Lower lobe of right lung (tissue), 2 donors: ENCODE results near the gene PRUNE1. TPM values are rescaled to one million over a fixed set of nuclear protein-coding genes. Genes with fewer than 3 reads are reported as not detected.

Source experiments
- ATAC-seq, 2 donors: fragments of 200-7000 bp; cut with Tn5 transposase; one replicate each; pipeline ENCODE4 v1.9.1; 2020 to 2022; ENCODE audit warnings: mild to moderate bottlenecking in 2 of 2, moderate library complexity in 2 of 2
- DNase-seq: peaks from one replicate; pipeline ENCODE4 v3.0.0-alpha.2; 2020
- H3K27ac ChIP-seq: fragments of 200-600 bp; one replicate; pipeline ENCODE4 v1.8.0; 2022
- H3K27me3 ChIP-seq: fragments of 200-600 bp; one replicate; pipeline ENCODE4 v1.8.0; 2022; ENCODE audit warnings: low read depth
- H3K36me3 ChIP-seq: fragments of 200-600 bp; one replicate; pipeline ENCODE4 v1.8.0; 2022; ENCODE audit warnings: mild to moderate bottlenecking
- H3K4me1 ChIP-seq: fragments of 200-600 bp; one replicate; pipeline ENCODE4 v1.8.0; 2022
- H3K4me3 ChIP-seq: fragments of 200-600 bp; one replicate; pipeline ENCODE4 v1.8.0; 2022; ENCODE audit warnings: mild to moderate bottlenecking
- H3K9me3 ChIP-seq: fragments of 200-600 bp; one replicate; pipeline ENCODE4 v1.8.0; 2022
- CTCF ChIP-seq: fragments of 200-600 bp; IDR thresholded peaks from one replicate; pipeline ENCODE4 v1.8.0; 2022; ENCODE audit warnings: antibody characterized with exemption, mild to moderate bottlenecking
- intact Hi-C: fragments of 100-400 bp; cut with DNase I; formaldehyde crosslinking; loops from one replicate; pipeline ENCODE4 v1.11.0; 2022
- total RNA-seq: library from RNA; stranded (reverse); fragmentation: NEBNext Ultra II Directional; extraction: Animal tissue kit (Norgen Biotek cat#: 25700); gene quantifications from one replicate; pipeline ENCODE4 v1.2.1, GENCODE V29; 2021
- donor health status: DM: no; HTN: yes; CAD: no; lungs with severe emphysema.

Gene PRUNE1
- total RNA-seq, 1 donor from 2014 or later: 21.4 TPM

DNA sequence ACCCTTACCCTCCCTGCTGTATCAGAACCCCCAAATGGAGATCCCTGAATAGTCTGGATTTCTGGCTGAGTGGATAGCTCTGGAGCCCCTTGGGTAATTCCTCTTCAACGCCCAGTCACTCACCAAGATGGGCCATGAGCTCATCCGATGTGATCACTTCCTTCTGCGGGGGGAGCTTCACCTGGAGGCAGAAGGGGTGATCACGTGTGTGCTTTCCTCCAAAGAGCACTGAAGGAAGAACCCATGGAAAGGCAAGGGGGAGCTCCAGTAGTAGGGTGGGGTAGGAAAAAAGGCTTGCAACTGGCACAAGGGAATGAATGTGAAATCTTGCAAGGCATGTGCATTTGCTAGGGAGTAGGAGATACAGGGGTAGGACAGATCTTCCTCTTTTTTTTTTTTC lies 6.6 kb upstream of the PRUNE1 start:
- Histone ChIP-seq H3K36me3 (peaks cover 59% of the 10 kb centered on the region), H3K4me1 (peaks cover 45% of the 10 kb centered on the region), H3K4me3 (no peak overlapping the region), H3K9me3 (no peaks in the 10 kb centered on the region), H3K27ac (peak overlapping the region; percentile 39), H3K27me3 (no peaks in the 10 kb centered on the region)
- ATAC-seq (no peak), DNase-seq (no peak)
- intact Hi-C loops: no loop called here
- no peak for TF ChIP-seq CTCF

- Histone ChIP-seq H3K4me3 (no peak overlapping the region), H3K36me3 (peaks cover 54% of the 10 kb centered on the region), H3K27ac (peak overlapping the region; percentile 39), H3K27me3 (no peaks in the 10 kb centered on the region), H3K9me3 (no peaks in the 10 kb centered on the region), H3K4me1 (peaks cover 48% of the 10 kb centered on the region)
- ATAC-seq (no peak), DNase-seq (no peak)
- TF ChIP-seq CTCF: no peak
- intact Hi-C loops: no loop called here
Observed at GRCh38 chr1:151002051-151002450, 6.2 kb upstream of the PRUNE1 start.

GRCh38 chr1:151002611-151003010 lies 5.6 kb upstream of the PRUNE1 start:
- Histone ChIP-seq H3K4me1 (peaks cover 54% of the 10 kb centered on the region), H3K27me3 (no peaks in the 10 kb centered on the region), H3K36me3 (peaks cover 49% of the 10 kb centered on the region), H3K27ac (peak overlapping the region; percentile 39), H3K9me3 (no peaks in the 10 kb centered on the region), H3K4me3 (peak overlapping the region; percentile 78)
- no peak for DNase-seq
- no peak for ATAC-seq
- no peak for TF ChIP-seq CTCF
- intact Hi-C loops: no loop called here

DNA sequence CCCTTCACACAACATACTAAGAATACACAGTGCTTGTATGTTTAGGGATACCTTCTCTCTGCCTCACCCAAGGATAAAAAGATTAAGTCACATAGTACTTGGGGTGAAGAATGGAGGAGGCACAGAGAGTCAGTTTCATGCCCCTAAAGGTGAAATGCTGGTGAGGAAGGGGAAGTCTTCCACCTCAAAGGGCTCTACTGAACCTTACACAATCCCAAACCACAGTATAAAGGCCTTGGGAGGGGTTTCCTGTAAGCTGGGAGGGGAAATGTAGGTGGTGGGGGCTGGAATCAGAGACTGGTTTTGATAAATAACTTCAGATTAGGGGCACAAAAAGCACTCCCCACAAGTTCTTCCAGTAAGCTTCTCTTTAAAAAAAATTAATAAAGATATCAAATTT lies 5.1 kb upstream of the PRUNE1 start:
- DNase-seq: no peak
- intact Hi-C loops: no loop called here
- no peak for ATAC-seq
- Histone ChIP-seq H3K9me3 (no peaks in the 10 kb centered on the region), H3K27ac (peak overlapping the region; percentile 39), H3K27me3 (no peaks in the 10 kb centered on the region), H3K4me3 (peak overlapping the region; percentile 78), H3K36me3 (peaks cover 43% of the 10 kb centered on the region), H3K4me1 (peaks cover 58% of the 10 kb centered on the region)
- TF ChIP-seq CTCF: no peak

GRCh38 chr1:151005729-151006319 lies 2.4 kb upstream of the PRUNE1 start:
- Histone ChIP-seq H3K4me3 (peak overlapping the region; percentile 78), H3K27me3 (no peaks in the 10 kb centered on the region), H3K4me1 (peaks cover 76% of the 10 kb centered on the region), H3K9me3 (no peaks in the 10 kb centered on the region), H3K27ac (peak overlapping the region; percentile 91), H3K36me3 (peaks cover 16% of the 10 kb centered on the region)
- DNase-seq: no peak
- intact Hi-C loops: no loop called here
- TF ChIP-seq CTCF: no peak
- ATAC-seq: no peak
